GM12891 (cell line): ENCODE data around the gene C5orf15. TPM values are rescaled to one million over a fixed set of nuclear protein-coding genes. Genes with fewer than 3 reads are reported as not detected.

Experiments
- DNase-seq: peaks from one replicate; pipeline ENCODE4 v3.0.0; 2011; ENCODE audit warnings: low spot score; ENCODE audit not compliant: insufficient read length
- FAIRE-seq: peaks from 2 replicates; lab custom pipeline; 2011; peaks lifted over from hg19 to GRCh38; lab: Jason Lieb, UNC
- PAX5 ChIP-seq: IDR thresholded peaks from 2 replicates; pipeline ENCODE4 v1.6.1; 2011; ENCODE audit warnings: low read length, moderate library complexity, mild to moderate bottlenecking; ENCODE audit not compliant: insufficient read depth, severe bottlenecking
- POLR2A ChIP-seq: IDR thresholded peaks from 2 replicates; pipeline ENCODE4 v1.6.1; 2011; ENCODE audit warnings: low read depth, low read length, control low read depth
- POLR2AphosphoS5 ChIP-seq: IDR thresholded peaks from 2 replicates; pipeline ENCODE4 v1.6.1; 2011; ENCODE audit warnings: low read depth, low read length, control low read depth
- POU2F2 ChIP-seq: IDR thresholded peaks from 2 replicates; pipeline ENCODE4 v1.6.1; 2011; ENCODE audit warnings: low read depth, mild to moderate bottlenecking, control low read depth, low read length, moderate library complexity
- SPI1 ChIP-seq: IDR thresholded peaks from 2 replicates; pipeline ENCODE4 v1.6.1; 2011; ENCODE audit warnings: low read depth, low read length, control low read depth
- TAF1 ChIP-seq: IDR thresholded peaks from 2 replicates; pipeline ENCODE4 v1.6.1; 2011; ENCODE audit warnings: low read depth, low read length, control low read depth
- polyA plus RNA-seq: library from polyadenylated mRNA; unstranded; fragments of >200 nt; gene quantifications from one replicate; pipeline ENCODE4 v1.2.1, GENCODE V29; 2012; ENCODE audit warnings: low read depth, missing spikeins, inconsistent platforms; ENCODE audit not compliant: missing spikeins

C5orf15 gene
- 22.4 TPM for polyA plus RNA-seq

DNA sequence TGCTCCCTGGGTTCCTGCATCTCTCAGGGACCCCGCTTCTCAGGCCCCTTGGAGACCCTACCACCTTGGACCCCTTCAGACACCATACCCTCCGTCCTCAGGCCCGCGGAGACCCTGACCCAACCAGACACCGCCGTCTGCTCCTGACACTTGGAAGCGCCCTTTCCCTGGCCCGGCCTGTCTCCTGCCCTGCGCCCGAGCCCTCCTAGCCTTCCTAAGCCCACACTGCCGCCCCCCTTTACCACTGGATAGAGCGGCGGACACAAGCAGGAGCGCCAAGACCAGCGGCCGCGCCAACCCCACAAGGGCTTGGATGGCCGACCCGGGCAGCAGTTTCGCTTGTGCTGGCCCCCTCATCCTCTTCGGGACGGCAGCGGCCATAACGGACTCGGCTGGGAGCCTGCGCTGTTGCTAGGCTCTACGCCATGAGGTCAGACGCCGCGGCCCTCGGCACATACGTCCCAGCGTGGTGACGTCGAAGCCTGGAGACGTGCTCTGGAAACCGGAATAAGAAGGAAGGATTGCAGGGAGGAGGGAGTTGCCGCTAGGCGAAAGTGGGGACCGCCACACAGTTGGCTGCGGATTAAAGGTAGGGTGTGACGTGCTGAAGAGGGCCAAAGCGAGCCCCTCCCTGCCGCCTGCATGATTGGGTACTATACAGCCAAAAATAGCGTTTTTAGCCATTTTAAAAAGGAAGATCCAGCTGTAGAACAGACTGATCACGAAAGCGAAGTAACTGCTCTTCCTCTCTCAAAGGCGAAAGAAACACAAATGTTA, at the start of gene C5orf15:
Gene C5orf15, minus strand, starts transcription at position 422 of the 777 bp plus-strand sequence. Its CDS starts 41 bp downstream, at position 381.
- FAIRE-seq (peak; percentile 99), DNase-seq (peak; percentile 71)
- TF ChIP-seq PAX5 (no peak), POU2F2 (no peak), POLR2A (peak; percentile 76), POLR2AphosphoS5 (peak; percentile 62; the same call in 1 of the 2 replicates), TAF1 (peak; percentile 77), SPI1 (no peak)

DNA sequence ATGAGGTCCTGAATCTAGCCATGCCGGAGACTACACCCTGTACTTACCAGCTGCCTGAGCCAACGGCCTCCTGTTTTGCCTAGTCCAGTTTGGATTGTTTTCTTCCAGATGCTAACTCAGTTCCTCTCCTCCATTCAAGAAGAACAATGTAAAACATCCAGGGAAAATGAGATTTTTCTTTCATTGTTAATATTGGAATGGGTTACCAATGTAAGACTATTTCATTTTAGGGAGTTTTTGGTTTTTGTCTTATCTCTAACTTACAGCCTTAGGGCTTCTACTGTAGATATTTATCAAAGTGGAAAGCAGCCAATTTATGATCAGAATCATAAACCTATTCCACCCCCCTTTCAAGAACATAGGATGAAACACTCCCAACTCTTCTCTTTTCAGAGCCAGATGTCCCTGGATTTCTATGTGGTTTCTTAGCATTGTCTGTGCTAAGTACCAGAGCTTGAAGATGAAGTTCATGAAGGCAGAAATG, 39.9 kb upstream of the C5orf15 start:
- DNase-seq (no peak), FAIRE-seq (no peak)
- TF ChIP-seq POLR2AphosphoS5 (no peak), TAF1 (no peak), POLR2A (no peak), SPI1 (no peak), PAX5 (no peak)

DNA sequence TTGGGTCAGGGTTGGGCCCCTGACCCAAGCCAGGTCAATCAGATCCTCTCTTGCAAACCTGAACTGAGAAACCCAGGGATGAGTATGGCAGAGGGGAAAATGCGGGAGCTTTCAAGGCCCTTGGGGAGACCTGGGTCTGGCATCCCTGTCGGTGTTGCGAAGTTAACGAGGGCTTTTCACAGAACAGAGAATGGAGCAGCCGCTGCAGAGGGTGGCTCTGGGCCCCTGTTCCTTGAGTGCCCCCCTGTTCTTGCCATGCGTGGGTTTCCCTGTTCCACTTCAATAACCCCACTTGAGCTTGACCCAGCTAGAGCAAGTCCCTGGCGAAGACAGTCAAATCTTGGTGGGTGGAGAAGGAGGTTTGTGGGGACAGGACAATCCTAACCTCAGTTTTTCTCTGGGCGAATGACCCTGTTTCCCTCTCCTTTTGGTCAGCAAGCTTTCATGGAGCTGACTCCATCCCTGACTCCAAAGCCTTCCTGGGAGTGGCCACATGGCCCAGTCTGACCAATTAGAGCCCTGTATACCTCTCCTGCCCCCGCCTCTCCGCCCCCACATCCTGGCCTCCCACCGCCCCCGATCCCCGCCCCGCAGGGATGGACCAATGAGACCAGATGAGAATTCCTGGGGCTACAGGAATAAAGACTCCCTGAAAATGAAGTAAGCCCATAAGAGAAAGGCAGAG, 39.3 kb upstream of the C5orf15 start:
- FAIRE-seq = no peak
- TF ChIP-seq POU2F2 = no peak
- no peak for DNase-seq

DNA sequence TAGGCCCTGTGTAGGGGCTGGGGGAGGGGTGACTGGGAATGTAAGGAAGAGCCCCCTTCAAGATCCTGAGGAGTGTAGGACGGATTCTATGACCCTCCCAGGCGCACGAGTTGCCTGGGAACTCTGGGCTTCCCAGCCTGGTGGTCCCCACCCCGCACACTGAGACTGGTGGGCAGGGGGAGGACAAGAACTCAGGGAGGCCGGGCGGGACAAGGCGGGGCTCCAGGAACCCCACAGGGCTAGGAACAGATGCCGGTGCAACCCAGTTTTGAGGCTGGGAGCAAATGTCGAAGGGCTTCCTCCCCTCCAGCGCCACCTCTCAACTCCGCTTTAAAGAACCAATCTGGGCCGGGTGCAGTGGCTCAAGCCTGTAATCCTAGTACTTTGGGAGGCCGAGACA, 37.7 kb upstream of the C5orf15 start:
- FAIRE-seq (no peak), DNase-seq (no peak)
- no peak for TF ChIP-seq POLR2A
- TF ChIP-seq SPI1 = no peak
- TF ChIP-seq POLR2AphosphoS5 = no peak
- no peak for TF ChIP-seq POU2F2
- TF ChIP-seq PAX5 = no peak
- no peak for TF ChIP-seq TAF1

DNA sequence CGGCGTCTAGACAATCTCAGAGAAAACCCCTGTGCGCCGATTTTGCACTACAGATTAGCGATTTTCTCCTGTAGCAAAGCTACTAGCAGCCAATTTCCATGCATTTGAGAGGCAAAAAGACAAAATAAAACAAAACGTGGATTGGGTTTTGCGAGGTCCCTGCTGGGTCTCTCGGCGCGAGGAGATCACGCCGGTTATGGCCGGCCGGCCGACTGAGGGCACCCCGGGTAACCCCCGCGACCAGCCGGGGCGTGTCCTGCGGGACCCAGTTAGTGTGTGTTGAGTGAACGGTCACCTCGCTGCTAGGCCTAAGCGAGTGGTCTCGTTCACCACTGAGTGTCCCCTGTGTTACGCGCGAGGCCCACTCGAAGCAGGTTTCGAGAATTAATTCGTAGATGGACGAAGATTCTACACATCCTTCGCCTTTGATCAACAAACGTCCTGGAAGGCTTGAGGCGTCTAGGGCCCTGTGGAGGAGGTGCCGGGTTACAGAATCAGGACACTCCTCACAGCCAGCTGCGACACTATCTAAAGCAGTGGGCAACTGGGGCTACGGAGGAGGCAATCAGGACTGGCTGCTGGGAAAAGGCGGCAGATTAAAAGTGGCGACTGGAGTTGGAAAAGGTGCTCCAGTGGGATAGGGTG, 37.1 kb upstream of the C5orf15 start:
- FAIRE-seq = peak; percentile 35
- DNase-seq = peak; percentile 55
- TF ChIP-seq POLR2AphosphoS5 = no peak
- no peak; the same call in 1 of the 2 replicates for TF ChIP-seq POLR2A
- TF ChIP-seq PAX5 = no peak

DNA sequence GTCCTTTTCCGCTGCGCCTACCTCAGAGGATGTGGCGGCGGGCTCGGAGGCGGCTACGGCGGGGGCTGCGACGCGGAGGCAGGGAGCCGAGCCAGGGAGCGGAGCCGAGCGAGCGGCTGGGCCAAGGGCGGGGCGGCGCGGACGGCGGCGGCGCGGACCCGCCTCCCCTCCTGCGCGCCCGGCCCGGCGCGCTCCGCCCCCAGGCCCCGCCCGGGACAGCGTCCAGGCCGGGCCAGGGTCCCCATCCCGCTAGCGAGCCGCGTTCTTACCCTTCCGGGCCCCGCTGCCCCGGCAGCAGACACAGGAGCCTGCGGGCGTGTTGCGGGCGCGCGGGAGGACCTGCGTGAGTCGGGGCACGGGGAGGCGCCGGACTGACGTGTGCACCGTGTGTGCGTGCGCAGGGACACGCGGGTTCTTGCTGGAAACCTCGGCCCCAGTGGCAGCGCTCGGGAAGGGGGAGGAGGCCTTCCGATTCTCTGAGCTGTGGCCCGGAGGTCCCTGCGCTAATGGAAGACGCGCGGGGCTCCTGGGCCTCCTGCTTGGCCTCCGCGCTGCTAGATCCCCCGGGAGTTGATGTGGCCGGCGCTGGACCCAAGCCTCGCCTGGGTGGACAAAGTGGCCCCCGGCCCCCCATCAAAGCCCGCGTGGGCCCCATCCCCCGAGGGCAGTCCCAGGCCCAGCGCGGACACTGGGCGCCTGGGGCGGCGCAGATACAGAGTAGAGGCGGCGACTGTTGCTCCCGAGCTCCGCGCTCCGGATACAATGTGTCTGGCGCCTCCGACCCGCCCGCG, 36.4 kb upstream of the C5orf15 start, which contains the start of gene VDAC1:
Gene VDAC1, minus strand, starts transcription at position 350 of the 791 bp plus-strand sequence. CDS start 11,963 bp downstream, outside the sequence.
- FAIRE-seq (peak; percentile 92), DNase-seq (peak; percentile 94)
- TF ChIP-seq TAF1 (peak; percentile 27; the same call in 1 of the 2 replicates), PAX5 (peak; percentile 10), POLR2AphosphoS5 (peak; percentile 19), POLR2A (no peak; the same call in 1 of the 2 replicates), POU2F2 (no peak), SPI1 (no peak)

DNA sequence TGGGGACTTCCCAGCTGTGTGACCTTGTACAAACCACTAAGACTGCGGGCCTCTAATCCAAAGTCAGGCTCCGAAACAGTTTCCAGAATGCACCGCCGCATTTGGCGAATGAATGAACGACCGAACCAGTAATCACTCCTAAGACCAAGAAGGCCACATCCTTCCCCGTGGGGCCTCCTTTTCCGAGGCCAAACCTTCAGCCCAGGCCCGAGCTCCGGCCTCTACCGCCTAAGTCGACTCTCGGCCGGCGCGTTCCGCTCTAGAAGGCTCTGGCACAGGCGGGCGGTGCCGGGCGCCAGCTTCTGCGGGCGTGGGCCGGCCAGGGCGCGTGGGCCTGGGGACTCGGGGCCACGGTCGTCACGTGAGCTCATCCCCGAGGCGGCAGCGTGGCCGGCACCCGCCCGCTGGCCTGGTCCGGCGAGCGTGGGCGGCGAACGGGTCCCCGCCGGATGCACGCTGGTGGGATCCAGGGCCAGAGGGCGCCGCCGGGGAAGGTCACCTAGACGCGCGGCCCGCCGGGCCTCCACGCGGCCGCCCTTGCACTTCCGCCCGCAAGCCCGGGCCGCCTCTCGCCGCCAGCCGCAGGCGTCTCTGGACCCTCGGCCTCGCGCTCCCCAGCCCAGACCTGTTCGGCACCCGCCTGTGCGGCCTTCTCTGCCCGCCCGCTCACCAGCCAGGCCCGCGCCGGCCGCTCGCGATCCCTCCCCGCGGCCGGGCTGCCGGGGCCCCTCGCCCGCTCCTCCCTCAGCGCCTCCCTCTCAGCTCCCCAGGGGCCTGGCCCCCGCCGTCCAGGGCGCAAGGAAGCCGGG, 35.6 kb upstream of the C5orf15 start:
- FAIRE-seq (no peak), DNase-seq (peak; percentile 53)
- peak; percentile 10 for TF ChIP-seq PAX5
- peak; percentile 10; the same call in 1 of the 2 replicates for TF ChIP-seq POLR2AphosphoS5
- no peak; the same call in 1 of the 2 replicates for TF ChIP-seq TAF1
- TF ChIP-seq POLR2A = no peak; the same call in 1 of the 2 replicates
- TF ChIP-seq POU2F2 = no peak
- peak; percentile 33; the same call in 1 of the 2 replicates for TF ChIP-seq SPI1

DNA sequence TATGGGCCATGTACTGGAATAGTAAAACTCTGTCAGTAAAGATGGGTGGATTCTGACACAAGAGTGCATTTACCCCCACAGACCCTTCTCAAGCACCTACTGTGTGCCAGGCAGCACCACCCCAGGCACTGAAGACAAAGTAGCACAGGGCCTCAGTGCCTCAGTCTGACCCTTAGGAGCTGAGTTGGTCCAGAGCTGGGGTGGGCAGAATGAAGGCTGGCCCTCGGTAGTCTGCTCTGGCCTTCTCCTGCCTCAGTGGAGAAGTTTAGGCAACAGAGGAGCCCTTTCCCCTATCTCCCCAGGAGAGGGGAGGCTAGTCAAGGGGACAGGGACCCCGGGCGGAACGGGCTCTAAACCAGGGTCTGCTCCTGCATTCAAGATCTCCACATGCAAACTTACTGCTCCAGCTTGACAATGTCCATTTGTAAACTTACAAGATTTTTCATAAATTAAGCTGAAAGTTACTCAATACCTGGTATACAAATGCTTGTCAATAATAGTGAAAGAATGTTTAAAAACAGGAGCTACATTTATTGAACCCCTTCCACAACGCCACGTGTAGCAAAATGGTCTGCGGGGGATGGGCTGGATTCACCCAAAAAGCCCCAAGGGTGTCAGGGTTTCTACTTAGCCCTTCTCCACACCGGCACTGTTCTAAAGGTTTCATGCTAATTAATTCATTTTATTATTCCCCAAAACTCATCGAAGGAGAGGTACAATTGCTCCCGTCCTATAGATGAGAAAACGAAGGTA, 34.8 kb upstream of the C5orf15 start:
- TF ChIP-seq PAX5 (no peak), POLR2AphosphoS5 (peak; percentile 58; the same call in 1 of the 2 replicates), POLR2A (no peak), SPI1 (no peak), POU2F2 (no peak), TAF1 (0 out of 2 replicates have a peak, but pooled peaks have one; percentile 41)
- no peak for FAIRE-seq
- no peak for DNase-seq
